ENCODE data around the gene FAM107B. TPM values are rescaled to one million over a fixed set of nuclear protein-coding genes. Genes with fewer than 3 reads are reported as not detected.

Gene FAM107B
- total and polyA plus RNA-seq, 8 donors: 22.6 to 105 (median 54.5) TPM

GRCh38 chr10:14742382-14742781 is 32.3 kb downstream of the FAM107B start:
- Histone ChIP-seq H3K27me3 (no peaks in the 10 kb centered on the region), H3K4me1 (peaks cover 6 to 34% (median 13%) of the 10 kb centered on the region in 3 donors), H3K36me3 (no peaks in the 10 kb centered on the region), H3K4me3 (no peak overlapping the region), H3K9me3 (no peaks in the 10 kb centered on the region), H3K27ac (peak overlapping the region in 2 of 4 donors; percentile 64 to 81)
- no peak for TF ChIP-seq CTCF (IDR thresholded peaks at IDR 0.05)
- 49 to 58% methylated on average over 1 of the region's 1 CpG for WGBS, 2 donors
- no peak for FAIRE-seq
- no peak for DNase-seq
- intact Hi-C loops (cut with DNase I): no loop called here
- peak in 3 of 4 donors; percentile 5 to 20 (median 18) for ATAC-seq

GRCh38 chr10:14740684-14741247 is 33.9 kb downstream of the FAM107B start:
- ATAC-seq (peak in 2 of 4 donors; percentile 8 to 29), FAIRE-seq (no peak), DNase-seq (no peak)
- no peaks in the 10 kb centered on the region for H3K27me3 ChIP-seq
- H3K4me1 ChIP-seq: peaks cover 16 to 50% (median 23%) of the 10 kb centered on the region in 3 donors
- H3K4me3 ChIP-seq: no peak overlapping the region
- 28 to 38% methylated on average over 3 of the region's 3 CpGs for WGBS, 2 donors
- H3K36me3 ChIP-seq: no peaks in the 10 kb centered on the region
- H3K27ac ChIP-seq: peak overlapping the region in 2 of 4 donors; percentile 22 to 59
- no peaks in the 10 kb centered on the region for H3K9me3 ChIP-seq
- TF ChIP-seq CTCF (IDR thresholded peaks at IDR 0.05): no peak
- intact Hi-C loops (cut with DNase I): no loop called here

- Histone ChIP-seq H3K27ac (peak overlapping the region in 3 of 4 donors; percentile 12 to 88 (median 75)), H3K27me3 (no peaks in the 10 kb centered on the region), H3K4me1 (peaks cover 16 to 64% (median 33%) of the 10 kb centered on the region in 3 donors), H3K36me3 (no peaks in the 10 kb centered on the region), H3K9me3 (no peaks in the 10 kb centered on the region), H3K4me3 (no peak overlapping the region)
- no peak for ATAC-seq
- FAIRE-seq: no peak
- WGBS, 2 donors: 70 to 73% methylated on average over 11 of the region's 11 CpGs
- no peak for DNase-seq
- intact Hi-C loops (cut with DNase I): no loop called here
- TF ChIP-seq CTCF (IDR thresholded peaks at IDR 0.05): no peak
Observed at GRCh38 chr10:14737808-14738545, 36.7 kb downstream of the FAM107B start.

GRCh38 chr10:14736600-14737081 is 38.1 kb downstream of the FAM107B start:
- peak; percentile 29 to 75 (median 66) for ATAC-seq

More at GRCh38 chr10:14736600-14737081, 38.1 kb downstream of the FAM107B start:
- DNase-seq (no peak), FAIRE-seq (peak; percentile 9)
- Histone ChIP-seq H3K27ac (peak overlapping the region; percentile 12 to 88 (median 62)), H3K4me3 (no peak overlapping the region), H3K9me3 (no peaks in the 10 kb centered on the region), H3K36me3 (no peaks in the 10 kb centered on the region), H3K27me3 (no peaks in the 10 kb centered on the region), H3K4me1 (peaks cover 8 to 60% (median 40%) of the 10 kb centered on the region in 3 donors)
- TF ChIP-seq CTCF (IDR thresholded peaks at IDR 0.05): no peak
- WGBS, 2 donors: 21 to 23% methylated on average over 4 of the region's 4 CpGs
- intact Hi-C loops (cut with DNase I): no loop called here

All from pancreas (tissue), 10 donors.